ENCODE results near the gene LPAR5.

The LPAR5 gene

DNA sequence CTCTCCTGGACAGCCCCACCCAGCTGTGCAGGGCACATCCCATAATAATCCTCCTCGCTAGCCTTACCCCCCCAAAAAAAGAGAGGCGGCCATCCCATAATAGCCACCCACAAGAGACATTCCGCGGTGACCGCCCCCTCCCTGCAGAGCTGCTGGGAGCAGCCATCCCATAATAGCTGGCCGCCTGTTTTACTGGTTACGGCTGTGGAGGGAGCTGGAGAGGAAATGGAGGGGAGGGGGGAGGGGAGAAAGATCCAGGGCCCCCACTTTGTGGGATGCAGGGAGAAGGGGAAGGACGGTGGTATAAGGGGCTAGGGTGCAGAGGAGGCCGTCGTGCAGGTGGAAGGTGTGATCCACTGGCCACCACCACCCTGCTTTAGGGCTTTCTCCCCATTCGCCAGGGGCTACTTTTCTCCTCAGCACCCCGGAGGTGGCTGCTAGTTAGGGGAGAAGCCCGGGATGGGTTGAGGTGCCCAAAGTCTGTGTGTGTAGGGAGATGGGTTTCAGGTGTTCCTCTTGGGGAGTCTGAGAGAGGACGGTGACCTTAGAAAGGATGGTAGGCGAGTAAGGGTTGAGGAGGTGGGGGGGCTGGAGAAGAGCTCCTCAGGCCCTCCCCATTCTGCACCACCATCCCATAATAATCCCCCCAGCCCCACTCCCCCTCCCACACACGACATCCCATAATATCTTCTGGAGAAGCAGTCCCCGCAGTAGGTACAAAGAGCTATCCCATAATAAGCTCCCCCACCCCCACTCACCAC is 22.6 kb downstream of the LPAR5 start (continued):
- TF ChIP-seq, protein P1, sequence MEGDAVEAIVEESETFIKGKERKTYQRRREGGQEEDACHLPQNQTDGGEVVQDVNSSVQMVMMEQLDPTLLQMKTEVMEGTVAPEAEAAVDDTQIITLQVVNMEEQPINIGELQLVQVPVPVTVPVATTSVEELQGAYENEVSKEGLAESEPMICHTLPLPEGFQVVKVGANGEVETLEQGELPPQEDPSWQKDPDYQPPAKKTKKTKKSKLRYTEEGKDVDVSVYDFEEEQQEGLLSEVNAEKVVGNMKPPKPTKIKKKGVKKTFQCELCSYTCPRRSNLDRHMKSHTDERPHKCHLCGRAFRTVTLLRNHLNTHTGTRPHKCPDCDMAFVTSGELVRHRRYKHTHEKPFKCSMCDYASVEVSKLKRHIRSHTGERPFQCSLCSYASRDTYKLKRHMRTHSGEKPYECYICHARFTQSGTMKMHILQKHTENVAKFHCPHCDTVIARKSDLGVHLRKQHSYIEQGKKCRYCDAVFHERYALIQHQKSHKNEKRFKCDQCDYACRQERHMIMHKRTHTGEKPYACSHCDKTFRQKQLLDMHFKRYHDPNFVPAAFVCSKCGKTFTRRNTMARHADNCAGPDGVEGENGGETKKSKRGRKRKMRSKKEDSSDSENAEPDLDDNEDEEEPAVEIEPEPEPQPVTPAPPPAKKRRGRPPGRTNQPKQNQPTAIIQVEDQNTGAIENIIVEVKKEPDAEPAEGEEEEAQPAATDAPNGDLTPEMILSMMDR (tag by site-specific recombination; IDR thresholded peaks at IDR 0.05): no peak
- TF ChIP-seq ZNF626 (tag by site-specific recombination; IDR thresholded peaks at IDR 0.05) (no peak), ZNF426 (tag by site-specific recombination; IDR thresholded peaks at IDR 0.05) (no peak), ZNF184 (tag by site-specific recombination; IDR thresholded peaks at IDR 0.05) (no peak), ZNF433 (tag by site-specific recombination; IDR thresholded peaks at IDR 0.05; ENCODE audit: low read depth) (no peak), KLF16 (tag by site-specific recombination; IDR thresholded peaks at IDR 0.05) (no peak), BCL6B (tag by site-specific recombination; IDR thresholded peaks at IDR 0.05) (no peak), ZNF610 (tag by site-specific recombination; IDR thresholded peaks at IDR 0.05; ENCODE audit: borderline replicate concordance) (no peak), ZNF660 (tag by site-specific recombination; IDR thresholded peaks at IDR 0.05) (no peak), PATZ1 (tag by site-specific recombination; IDR thresholded peaks at IDR 0.05) (peak; percentile 97), ZNF169 (tag by site-specific recombination; IDR thresholded peaks at IDR 0.05) (no peak), ZNF830 (tag by site-specific recombination; IDR thresholded peaks at IDR 0.05; ENCODE audit: low read depth) (no peak), PRDM4 (tag by site-specific recombination; IDR thresholded peaks at IDR 0.05) (no peak; the same call in none of the 2 replicates), GLI4 (tag by site-specific recombination; IDR thresholded peaks at IDR 0.05) (0 out of 2 replicates have a peak, but pooled peaks have one; percentile 46), ZBTB11 (tag by site-specific recombination; conservative IDR thresholded peaks at IDR 0.05; ENCODE audit: low read depth) (no peak), OVOL3 (tag by site-specific recombination; IDR thresholded peaks at IDR 0.05) (no peak), ZNF133 (tag by site-specific recombination; IDR thresholded peaks at IDR 0.05) (peak; percentile 58), SCRT1 (tag by site-specific recombination; IDR thresholded peaks at IDR 0.05; ENCODE audit: borderline replicate concordance) (no peak), SCRT2 (tag by site-specific recombination; IDR thresholded peaks at IDR 0.05) (0 out of 2 replicates have a peak, but pooled peaks have one; percentile 26)
- TF ChIP-seq, protein P2, sequence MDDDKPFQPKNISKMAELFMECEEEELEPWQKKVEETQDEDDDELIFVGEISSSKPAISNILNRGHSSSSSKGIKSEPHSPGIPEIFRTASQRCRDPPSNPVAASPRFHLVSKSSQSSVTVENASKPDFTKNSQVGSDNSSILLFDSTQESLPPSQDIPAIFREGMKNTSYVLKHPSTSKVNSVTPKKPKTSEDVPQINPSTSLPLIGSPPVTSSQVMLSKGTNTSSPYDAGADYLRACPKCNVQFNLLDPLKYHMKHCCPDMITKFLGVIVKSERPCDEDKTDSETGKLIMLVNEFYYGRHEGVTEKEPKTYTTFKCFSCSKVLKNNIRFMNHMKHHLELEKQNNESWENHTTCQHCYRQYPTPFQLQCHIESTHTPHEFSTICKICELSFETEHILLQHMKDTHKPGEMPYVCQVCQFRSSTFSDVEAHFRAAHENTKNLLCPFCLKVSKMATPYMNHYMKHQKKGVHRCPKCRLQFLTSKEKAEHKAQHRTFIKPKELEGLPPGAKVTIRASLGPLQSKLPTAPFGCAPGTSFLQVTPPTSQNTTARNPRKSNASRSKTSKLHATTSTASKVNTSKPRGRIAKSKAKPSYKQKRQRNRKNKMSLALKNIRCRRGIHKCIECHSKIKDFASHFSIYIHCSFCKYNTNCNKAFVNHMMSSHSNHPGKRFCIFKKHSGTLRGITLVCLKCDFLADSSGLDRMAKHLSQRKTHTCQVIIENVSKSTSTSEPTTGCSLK (tag by site-specific recombination; IDR thresholded peaks at IDR 0.05): no peak
- TF ChIP-seq, protein P3, sequence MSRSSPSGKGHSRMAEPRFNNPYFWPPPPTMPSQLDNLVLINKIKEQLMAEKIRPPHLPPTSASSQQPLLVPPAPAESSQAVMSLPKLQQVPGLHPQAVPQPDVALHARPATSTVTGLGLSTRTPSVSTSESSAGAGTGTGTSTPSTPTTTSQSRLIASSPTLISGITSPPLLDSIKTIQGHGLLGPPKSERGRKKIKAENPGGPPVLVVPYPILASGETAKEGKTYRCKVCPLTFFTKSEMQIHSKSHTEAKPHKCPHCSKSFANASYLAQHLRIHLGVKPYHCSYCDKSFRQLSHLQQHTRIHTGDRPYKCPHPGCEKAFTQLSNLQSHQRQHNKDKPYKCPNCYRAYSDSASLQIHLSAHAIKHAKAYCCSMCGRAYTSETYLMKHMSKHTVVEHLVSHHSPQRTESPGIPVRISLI (tag by site-specific recombination; IDR thresholded peaks at IDR 0.05): peak; percentile 60; the same call in 1 of the 2 replicates
- TF ChIP-seq, protein P4, sequence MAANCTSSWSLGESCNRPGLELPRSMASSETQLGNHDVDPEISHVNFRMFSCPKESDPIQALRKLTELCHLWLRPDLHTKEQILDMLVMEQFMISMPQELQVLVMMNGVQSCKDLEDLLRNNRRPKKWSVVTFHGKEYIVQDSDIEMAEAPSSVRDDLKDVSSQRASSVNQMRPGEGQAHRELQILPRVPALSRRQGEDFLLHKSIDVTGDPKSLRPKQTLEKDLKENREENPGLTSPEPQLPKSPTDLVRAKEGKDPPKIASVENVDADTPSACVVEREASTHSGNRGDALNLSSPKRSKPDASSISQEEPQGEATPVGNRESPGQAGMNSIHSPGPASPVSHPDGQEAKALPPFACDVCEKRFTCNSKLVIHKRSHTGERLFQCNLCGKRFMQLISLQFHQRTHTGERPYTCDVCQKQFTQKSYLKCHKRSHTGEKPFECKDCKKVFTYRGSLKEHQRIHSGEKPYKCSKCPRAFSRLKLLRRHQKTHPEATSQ (tag by site-specific recombination; IDR thresholded peaks at IDR 0.05): no peak
